NCI-H2196 (cell line): Measurements from ENCODE around the gene LYPD5.
"Not testable (repeated sequence)": the region's sequence is repeated elsewhere in the genome, so short reads cannot be mapped to it uniquely, and the experiment has no call there.

Experiments used
- DNase-seq: peaks from one replicate; lab custom pipeline; 2025; ENCODE audit not compliant: unreplicated experiment; lab: John Stamatoyannopoulos, UW

LYPD5 gene, protein sequence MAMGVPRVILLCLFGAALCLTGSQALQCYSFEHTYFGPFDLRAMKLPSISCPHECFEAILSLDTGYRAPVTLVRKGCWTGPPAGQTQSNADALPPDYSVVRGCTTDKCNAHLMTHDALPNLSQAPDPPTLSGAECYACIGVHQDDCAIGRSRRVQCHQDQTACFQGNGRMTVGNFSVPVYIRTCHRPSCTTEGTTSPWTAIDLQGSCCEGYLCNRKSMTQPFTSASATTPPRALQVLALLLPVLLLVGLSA

GRCh38 chr19:43802216-43802951 lies at the start of gene LYPD5:
Gene LYPD5, minus strand, starts transcription at chr19:43802447. Its CDS starts 67 bp downstream, at chr19:43802380.
- no peak for DNase-seq

DNA sequence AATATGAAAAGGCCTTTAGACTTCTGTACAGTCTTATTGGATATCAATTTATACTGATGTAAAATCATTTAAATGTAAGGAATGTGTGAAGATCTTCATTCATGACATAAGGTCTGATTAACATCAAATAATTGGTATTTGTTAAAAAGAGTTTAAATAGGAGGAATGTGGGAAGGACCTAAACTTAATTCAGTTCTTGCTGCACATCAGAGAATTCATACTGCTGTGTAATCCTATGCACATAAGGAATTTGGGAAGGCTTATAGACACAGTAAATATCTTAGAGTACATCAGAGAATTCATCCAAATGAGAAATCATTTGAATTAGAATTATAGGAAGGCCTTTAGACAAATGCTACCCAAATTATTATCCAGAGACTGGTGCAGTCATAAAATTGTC lies 46.6 kb upstream of the LYPD5 start:
- DNase-seq: no peak

GRCh38 chr19:43847884-43848283 lies 45.6 kb upstream of the LYPD5 start:
- no peak for DNase-seq

- DNase-seq: no peak
These were observed 45.0 kb upstream of the LYPD5 start for GRCh38 chr19:43847246-43847645.

- no peak for DNase-seq
These were observed 39.8 kb upstream of the LYPD5 start for GRCh38 chr19:43842007-43842406.

- no peak for DNase-seq
These were observed 36.9 kb upstream of the LYPD5 start for GRCh38 chr19:43839139-43839538.

- peak; percentile 92 for DNase-seq
These were observed 24.8 kb upstream of the LYPD5 start, which contains the start of gene ZNF283 for GRCh38 chr19:43826787-43827754. Gene ZNF283, plus strand, starts transcription at chr19:43827321. Its CDS starts 6,184 bp downstream, at chr19:43833505.

DNA sequence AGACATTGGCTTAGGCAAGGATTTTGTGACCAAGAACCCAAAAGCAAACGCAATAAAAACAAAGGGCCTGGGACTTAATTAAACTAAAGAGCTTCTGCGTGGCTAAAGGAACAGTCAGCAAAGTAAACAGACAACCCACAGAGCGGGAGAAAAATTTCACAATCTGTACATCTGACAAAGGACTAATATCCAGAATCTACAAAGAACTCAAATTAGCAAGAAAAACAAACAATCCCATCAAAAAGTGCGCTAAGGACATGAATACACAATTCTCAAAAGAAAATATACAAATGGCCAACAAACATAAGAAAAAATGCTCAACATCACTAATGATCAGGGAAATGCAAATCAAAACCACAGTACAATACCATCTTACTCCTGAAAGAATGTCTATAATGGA lies 22.3 kb upstream of the LYPD5 start:
- not testable (repeated sequence) for DNase-seq

- DNase-seq: not testable (repeated sequence)
These were observed 21.6 kb upstream of the LYPD5 start for GRCh38 chr19:43823856-43824255.

GRCh38 chr19:43820884-43821215 lies 18.6 kb upstream of the LYPD5 start:
- DNase-seq: no peak

DNA sequence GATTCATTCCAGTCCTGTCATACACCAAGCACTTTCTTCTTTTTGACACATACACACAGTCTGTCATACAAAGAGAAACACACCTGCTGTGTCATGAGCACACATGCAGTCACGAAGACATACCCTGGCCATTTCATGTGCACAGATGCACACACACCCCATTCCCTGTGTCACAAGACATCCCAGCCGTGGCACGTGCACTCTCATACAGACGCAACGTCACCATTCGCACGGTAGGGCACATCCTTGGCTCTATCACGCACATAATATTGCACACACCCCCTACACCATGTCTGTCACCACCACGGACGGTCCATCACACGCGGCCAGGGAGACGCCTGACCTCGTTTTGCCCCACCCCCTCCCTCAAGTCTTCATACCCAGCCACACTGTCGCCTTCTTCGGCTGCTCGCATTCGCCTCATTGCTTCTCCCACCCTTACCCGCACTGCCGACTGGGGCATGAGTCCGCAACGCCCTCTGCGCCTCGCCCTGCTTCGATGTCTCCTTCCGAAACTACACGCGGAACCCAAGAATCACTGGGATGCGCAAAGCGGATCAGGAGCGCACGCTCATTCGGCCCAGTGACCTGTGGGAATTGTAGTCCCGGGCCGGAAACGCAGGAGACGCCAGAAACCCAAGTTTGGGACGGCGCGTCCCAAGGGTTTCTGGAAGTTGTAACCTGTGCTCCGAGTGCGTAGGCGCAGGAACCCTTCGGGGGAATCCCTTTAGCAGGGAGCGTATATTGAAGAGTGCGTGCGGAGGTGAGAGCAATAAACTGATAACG lies 18.0 kb upstream of the LYPD5 start:
- no peak for DNase-seq

DNA sequence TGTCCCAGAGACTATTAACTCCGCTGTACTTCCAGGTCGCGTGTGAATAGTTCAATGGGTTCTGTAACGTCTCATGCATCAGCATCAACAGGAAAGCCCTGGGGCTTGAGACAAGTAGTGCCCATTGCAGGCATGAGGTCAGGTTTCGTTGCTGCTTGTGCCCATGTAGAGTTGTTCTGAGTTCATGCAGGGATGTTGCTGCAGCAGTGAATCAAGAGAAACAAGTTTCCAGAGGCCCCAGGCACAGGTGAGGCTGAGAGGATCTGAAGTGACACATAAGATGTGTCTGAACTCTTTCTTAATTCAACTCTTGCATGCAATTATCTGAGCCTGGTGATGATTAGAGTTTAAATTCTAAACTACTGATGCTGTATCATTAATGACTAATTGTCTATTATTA lies 16.3 kb upstream of the LYPD5 start:
- DNase-seq: no peak

- DNase-seq: not testable (repeated sequence)
These were observed 15.2 kb upstream of the LYPD5 start for GRCh38 chr19:43817454-43817853.

DNA sequence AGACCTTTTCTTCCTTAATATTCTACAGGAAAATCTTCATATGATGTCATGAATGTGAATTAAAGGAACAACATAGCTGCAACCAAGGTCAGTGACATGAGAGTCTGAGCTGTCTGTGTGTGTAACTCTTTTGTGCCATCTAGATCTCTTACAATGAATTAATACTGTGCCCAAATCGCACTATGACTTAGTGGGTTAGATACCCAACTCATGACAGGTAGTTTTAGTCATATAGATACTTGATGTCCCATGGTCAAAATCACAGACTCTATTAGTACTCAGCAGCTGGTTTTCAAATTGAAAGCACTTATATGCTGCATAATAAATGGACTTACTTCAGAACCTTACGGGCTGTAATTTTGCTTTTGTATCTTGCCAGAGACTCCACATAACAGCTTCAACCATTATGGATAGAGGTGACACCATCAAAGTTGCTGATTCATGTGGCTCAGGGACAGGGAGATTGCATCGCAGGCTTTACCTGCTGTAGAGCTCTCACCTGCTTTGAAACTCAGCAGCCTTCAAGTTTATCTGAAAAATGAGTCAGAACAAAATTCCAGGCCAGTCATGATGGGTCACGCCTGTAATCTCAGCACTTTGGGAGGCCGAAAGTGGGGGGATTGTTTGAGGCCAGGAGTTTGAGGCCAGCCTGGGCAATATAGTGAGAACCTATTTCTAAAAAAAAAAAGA lies 12.6 kb upstream of the LYPD5 start:
- no peak for DNase-seq

- DNase-seq: no peak
These were observed 10.4 kb upstream of the LYPD5 start for GRCh38 chr19:43812688-43813087.

DNA sequence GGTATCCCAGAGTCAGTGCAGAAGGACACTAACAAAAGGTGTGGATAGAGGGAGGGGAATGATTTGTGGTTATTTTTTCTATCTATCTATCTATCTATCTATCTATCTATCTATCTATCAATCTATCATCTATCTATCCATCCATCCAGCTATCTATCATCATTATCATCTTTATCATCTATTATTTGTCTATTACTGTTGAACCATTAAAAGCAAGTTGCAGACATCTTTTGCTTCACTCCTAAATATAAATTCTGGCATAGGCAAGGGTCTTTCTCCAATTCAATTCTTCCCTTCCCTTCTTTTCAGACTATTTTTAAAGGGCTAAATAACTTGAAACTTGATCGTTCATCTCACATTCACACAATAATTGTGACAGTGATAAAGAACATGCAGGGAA lies 10.0 kb upstream of the LYPD5 start:
- no peak for DNase-seq

DNA sequence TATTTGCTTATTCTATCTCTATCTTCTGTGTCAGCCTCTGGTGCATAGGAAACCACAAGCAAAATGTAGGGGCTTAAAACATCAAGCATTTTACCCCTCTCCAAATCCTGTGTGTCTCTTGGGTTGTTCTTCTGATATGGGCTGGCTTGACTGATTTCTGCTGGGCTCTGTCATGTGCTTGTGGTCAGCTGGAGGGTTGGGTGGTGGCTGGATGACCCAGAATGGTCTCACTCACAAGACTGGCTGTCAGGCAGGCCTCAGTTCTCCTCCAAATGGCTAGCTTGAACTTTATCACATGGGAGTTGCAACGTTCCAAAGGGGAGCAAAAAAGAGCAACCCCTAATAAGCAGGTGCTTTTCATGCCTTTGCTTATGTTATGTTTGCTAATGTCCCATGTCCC lies 9.6 kb upstream of the LYPD5 start:
- DNase-seq: no peak

DNA sequence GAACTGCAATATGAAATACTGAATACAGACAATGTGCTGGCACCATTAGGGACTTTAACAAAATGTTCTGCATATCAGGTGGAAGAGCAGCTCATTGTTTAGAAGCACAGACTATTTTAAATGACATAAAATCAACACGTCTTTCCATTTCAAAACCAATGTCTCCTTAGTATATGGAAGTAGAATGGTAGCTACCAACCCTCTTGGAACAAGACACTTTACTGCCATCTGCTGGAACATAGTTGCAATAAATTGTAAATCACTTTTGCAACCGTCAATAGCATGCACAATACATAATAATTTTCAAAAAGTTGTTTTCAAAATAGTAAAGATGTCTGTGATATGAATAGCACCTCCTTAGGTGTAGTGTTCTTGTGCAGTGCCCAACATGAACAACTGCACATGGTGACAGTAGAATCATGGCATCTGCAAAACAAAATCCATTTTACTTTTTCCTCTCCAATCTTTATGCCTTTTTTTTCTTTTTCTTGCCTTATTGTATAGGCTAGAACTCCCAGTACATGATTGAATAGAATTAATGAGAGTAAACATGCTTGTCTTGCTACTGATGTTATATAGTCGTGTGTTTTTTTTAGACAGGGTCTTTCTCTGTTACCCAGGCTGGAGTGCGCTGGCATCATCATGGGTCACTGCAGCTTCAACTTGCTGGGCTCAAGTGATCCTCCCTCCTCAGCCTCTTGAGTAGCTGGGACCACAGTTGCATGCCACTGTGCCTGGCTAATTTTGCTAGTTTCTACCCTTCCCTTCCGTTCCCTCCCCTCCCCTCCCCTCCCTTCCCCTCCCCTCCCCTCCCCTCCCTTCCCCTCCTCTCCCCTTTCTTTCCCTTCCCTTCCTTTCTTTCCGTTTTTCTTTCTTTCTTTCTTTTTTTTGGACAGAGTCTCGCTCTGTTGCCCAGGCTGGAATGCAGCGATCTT lies 7.8 kb upstream of the LYPD5 start:
- DNase-seq: peak; percentile 72

GRCh38 chr19:43807651-43808050 lies 5.4 kb upstream of the LYPD5 start:
- DNase-seq: no peak
